Measurements from ENCODE around the gene GABBR2. TPM values are rescaled to one million over a fixed set of nuclear protein-coding genes. Genes with fewer than 3 reads are reported as not detected.

The GABBR2 gene
- total RNA-seq, 1 donor from 2014 or later, result 42.7 TPM

GRCh38 chr9:98430535-98431292 is 278.0 kb downstream of the GABBR2 start:
- DNase-seq, result no peak

DNA sequence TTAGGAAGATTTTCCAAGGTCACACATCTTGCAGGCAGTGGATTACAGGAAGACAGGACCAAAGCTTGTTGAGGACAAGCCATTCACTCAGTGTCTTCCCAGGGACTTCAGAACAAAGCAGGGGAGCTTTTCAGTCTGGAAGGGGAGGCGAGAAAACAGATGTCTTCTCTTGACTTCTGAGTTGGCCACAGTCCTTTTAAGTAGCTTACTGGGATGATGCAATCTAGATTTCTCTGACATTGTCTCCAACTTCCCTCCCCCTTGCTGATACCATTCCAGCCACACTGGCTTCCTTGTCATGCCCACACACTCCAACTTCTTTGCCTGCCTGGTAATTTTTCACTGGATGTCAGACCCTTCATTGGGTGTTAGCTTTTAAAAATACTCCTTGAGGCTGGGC is 279.1 kb downstream of the GABBR2 start:
- DNase-seq, result no peak

GRCh38 chr9:98428454-98428853 is 280.3 kb downstream of the GABBR2 start:
- DNase-seq, result no peak

GRCh38 chr9:98427491-98427890 is 281.2 kb downstream of the GABBR2 start:
- DNase-seq, result no peak

- no peak for DNase-seq
Measured at GRCh38 chr9:98425079-98425478, 283.7 kb downstream of the GABBR2 start.

GRCh38 chr9:98419260-98419603 is 289.5 kb downstream of the GABBR2 start:
- DNase-seq, result no peak

- no peak for DNase-seq
Measured at GRCh38 chr9:98418578-98419259, 290.0 kb downstream of the GABBR2 start.

DNA sequence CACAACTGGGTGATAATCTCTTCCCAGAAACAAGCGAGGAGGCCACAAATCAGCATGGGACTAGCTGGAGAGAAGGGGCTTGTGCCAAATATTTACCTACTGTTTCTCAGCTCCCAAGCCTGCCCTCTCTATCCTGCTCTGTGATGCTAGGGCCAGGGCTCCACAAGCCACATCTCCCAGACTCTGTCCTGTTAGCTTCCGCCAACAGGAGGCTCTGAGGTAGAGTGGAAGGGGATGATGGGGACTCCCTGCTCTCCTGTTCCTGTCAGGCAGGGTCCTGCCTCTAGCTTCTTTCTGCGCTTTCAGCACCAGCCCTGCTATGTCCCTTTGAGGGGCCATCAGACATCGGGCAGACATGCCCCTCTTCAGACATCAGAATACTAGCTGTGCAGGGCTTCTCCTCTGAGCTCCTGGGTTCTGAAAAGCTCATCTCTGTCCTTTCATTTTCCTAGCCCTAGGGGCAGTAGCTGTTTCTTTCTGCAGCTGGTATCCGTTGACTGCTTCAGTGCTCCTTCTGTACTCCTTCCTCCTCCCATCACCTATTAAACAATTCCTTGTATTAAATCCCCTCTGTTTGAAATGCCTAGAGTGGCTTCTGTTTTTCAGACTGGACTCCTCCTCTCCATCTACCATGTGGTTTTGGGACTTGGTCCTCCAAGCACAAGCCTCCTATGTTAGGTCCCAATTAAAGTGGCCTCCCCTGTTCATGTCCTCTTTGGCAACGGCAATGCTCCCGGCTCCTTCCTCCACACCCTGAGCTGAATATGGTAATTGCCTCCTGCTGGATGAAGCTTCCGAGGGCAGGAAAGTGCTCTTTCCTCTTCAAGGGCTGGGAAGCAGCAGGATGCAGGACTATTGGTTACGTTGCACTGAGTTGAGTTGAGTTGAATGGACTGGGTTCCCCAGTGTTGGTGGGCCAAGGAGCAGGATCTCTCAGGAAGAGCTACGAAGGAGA is 292.2 kb downstream of the GABBR2 start:
- no peak for DNase-seq

- DNase-seq, result no peak
Measured at GRCh38 chr9:98415782-98416181, 293.0 kb downstream of the GABBR2 start.

GRCh38 chr9:98413084-98413483 is 295.7 kb downstream of the GABBR2 start:
- no peak for DNase-seq

DNA sequence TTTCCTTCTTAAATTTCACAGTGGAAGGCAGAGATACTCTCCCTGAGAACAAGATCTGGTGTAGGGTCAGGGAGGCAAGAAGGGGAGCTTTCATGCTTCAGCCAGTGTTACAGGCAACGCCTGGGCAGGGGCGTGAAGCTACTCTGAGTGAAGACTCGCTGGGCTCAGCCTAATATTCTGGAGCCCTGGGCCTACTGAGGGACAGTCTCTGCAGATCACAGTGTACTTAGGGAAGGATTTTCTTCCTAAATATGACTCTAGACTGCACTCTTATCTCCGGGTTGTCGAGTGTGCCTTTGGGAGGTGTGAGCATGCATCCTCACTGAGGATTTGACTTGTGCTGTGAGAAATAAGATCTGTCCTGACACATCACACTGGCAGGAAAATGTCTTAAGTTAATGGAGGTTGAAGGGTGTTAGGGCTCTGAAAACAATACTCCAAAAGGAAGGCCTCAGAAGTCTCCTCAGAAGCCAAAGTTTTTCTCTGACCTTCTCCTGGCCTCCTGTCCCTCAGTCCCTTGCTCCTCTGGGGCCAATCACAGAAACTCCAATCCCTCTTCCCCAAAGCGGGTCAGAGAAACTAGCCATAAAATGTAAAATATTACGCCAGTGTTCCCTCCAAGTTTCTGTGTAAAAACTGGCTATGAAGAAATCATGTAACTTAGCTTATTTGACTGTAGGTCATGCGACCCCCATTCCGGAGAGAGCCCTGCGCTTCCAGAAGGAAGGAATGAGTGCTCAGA is 296.5 kb downstream of the GABBR2 start:
- DNase-seq, result no peak

DNA sequence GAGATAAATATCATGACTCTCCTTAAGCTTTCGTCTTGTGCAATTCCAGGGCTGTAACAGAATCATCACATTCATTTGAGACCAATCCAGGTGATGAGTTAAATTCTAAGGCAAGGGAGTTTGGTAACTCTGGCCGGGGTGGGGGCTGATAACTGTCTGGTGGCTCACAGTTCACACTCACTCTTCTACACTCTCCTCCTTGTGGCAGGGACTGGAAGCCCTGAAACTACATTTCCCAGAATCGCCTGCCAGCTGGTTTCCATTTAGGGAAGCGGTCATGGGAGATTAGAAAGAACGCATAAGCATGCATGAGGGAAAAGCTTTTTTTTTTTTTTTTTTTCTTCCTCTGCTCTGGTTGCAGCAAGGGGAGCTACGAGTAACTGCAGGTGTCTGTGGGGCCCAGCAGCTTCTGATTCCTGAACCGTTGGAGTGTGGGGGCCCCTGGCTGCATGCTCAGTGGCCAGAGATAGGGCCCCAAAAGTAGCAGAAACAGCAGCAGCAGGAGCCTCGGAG is 298.5 kb downstream of the GABBR2 start:
- DNase-seq, result peak; percentile 31

DNA sequence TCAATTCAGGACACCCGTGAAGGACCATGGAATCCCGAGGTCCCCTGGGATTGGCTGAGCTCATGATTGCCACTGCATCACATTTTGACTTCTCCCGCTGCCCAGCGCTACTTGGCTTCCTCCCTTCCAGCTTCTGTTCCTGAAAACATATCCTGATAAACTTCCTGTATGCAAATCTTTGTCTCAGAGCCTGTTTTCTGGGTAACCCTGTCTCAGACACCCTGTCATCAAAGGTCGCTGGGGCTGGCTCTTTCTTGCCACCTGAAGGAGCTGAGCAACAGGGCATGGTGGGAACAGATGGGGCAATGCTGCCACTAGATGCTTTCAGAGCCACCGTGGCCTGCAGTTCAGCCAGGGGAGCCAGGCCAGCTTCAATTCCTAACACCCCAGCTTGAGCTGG is 299.0 kb downstream of the GABBR2 start:
- DNase-seq, result no peak

- no peak for DNase-seq
Measured at GRCh38 chr9:98406469-98406868, 302.3 kb downstream of the GABBR2 start.

- DNase-seq, result no peak
Measured at GRCh38 chr9:98404237-98404636, 304.5 kb downstream of the GABBR2 start.

- DNase-seq, result no peak
Measured at GRCh38 chr9:98403715-98404114, 305.0 kb downstream of the GABBR2 start.

DNA sequence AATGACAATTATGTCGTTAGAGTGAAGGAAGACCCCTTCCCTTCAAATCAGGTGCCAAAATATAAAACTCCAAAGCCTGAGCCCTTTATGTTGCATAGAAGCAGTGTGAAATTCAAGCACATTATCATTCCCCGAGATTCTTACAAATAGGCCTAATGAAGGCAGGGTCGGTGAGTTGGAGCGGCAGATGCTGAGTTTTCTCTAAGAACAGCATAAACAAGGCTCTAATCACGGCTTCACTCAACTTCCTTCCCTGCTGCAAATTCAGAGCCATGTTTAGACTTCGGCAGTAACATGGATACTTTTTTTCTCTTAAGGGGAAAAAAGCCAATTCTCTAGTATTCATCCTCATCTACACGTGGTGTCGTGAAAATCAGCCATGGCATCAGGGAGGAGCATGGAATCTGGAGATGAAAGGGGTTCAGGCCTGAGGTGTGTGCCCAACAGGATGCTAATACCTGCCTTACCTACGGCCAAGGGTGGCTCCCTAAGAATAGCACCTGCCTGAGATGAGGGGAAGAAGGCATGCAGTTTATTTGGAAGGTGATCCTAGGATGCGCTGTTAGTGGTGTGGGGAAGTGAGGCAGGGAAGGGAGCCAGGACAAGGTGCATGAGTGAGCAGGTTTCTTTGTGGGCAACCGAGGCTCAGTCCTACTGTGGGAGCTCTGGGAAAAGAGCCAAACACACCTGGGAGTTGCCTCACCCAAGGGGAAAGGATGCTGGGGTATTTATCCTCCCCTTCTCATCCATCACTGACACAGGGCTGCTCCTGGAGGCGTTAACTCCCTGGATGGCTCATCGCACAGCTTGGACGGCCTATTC is 306.5 kb downstream of the GABBR2 start:
- no peak for DNase-seq

- no peak for DNase-seq
Measured at GRCh38 chr9:98401140-98402018, 307.4 kb downstream of the GABBR2 start.

DNA sequence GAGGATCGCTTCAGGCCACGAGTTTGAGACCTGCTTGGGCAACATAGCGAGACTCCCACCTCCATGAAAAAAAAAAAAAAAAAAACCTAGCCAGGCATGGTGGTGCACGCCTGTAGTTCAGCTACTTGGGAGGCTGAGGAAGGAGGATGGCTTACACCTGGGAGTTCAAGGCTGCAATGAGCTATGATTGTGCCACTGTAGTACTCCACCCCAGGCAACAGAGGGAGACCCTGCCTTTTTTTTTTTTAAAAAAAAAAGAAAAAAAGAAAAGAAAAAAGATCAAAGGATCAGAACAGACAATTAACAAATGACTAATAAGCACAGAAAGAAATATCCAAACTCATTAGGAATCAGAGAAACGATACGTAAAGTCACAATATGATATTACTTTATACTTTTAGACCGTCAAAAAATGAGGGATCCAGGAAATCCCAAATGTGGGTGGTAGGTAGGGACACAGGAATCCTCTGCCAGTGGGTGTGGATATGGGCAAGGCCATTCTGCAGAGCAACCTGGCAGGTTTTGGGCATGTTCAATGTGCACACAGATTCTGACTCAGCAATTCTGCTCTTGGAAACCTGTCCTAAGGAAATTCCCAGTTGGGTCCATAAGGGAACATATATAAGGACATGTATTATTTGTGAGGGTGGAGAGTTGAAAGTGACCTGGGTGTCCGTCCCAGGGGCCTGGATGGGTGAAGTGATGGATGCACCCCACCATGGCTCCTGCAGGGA is 308.6 kb downstream of the GABBR2 start:
- no peak for DNase-seq

Measured in occipital lobe (tissue), 2 donors.